Embryonic facial prominence (tissue), 1 donor: ENCODE measurements around the gene EDC3.
A peak's percentile ranks its signal among the peaks of the same experiment; 100 is the strongest.

Experiments used
- DNase-seq: peaks from one replicate; pipeline ENCODE4 v3.0.0-alpha.2; 2016; ENCODE audit errors: extremely low spot score

Gene EDC3

DNA sequence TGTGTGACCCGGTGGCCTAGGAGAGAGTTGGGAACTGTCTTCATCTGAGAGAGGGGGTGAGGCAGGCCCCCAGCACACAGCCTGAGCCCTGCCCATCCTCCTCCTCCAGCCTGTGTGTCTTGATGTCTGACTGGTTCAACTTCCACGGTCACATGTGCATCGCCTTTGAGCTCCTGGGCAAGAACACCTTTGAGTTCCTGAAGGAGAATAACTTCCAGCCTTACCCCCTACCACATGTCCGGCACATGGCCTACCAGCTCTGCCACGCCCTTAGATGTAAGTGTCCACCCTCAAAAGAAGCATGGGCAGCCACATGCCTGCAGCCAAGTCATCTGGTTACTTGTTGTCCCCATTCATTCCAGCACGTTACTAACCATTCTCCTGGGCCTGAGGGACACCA, 70.1 kb downstream of the EDC3 start:
- DNase-seq: no peak

DNA sequence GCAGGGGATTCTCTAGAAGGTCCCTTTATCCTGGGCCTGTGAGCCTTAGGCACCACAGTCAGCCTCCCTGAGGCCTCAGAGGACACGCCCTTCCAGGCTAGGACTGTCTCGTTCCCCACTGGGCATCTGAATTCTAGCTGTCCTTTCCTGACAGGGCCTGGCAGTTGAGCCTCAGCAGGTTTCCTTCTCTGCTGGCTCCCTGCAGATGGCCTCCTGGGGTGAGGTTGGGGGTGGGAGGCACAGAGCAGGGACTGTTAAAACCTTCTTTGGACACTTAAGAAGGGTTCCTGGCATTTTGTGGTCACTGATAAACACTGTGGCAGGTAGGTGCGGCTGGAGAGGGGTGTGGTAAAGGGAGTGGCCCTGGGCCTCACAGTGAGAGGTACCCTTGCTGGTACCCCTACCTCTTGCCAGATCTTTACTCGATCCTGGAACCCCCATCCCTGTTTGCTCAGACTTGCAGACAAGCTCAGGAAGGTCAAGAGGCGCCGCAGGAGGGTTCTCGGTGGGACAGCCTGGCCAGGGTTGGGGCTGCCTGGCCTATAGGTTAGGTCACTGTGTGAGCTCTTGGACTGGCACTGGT, 71.7 kb downstream of the EDC3 start:
- DNase-seq: no peak

DNA sequence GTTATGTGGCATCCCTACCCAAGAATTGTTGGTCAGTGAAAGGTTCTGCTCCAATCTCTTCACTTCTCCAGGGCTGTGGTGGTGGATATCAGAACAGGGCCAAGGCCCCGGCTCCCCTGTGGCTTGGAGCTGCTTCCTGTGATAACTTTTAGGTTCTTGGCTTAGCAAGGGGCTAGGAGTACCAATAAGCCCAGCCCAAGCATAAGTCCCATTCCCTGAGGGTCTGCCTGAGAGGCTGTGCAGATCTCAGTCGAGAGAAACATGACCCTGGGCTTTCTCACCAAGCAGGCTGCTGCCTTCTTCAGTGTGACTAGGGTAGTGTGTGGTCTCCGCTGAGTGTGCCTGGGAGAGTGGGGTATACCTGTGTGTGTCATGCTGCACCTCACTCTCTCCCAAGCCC, 73.1 kb downstream of the EDC3 start:
- no peak for DNase-seq

DNA sequence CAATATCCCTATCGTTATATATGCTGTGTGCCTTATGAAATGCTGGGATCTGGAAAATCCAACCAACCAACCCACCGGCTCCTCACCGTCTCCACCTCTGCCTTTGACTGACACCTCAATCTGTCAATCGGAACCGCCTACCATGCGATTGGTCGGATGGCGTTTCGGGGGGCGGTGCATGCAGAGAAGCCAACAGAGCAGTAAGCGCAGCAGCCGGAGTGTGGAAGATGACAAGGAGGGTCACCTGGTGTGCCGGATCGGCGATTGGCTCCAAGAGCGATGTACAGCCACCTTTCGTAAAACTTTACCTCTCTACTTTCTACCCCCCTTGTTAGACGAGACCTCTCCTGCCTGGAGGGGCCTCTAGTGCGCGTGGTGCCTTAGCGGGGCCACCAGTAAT, 73.9 kb downstream of the EDC3 start:
- no peak for DNase-seq

- DNase-seq: no peak
These were observed 74.3 kb downstream of the EDC3 start for GRCh38 chr15:74621546-74621920.

DNA sequence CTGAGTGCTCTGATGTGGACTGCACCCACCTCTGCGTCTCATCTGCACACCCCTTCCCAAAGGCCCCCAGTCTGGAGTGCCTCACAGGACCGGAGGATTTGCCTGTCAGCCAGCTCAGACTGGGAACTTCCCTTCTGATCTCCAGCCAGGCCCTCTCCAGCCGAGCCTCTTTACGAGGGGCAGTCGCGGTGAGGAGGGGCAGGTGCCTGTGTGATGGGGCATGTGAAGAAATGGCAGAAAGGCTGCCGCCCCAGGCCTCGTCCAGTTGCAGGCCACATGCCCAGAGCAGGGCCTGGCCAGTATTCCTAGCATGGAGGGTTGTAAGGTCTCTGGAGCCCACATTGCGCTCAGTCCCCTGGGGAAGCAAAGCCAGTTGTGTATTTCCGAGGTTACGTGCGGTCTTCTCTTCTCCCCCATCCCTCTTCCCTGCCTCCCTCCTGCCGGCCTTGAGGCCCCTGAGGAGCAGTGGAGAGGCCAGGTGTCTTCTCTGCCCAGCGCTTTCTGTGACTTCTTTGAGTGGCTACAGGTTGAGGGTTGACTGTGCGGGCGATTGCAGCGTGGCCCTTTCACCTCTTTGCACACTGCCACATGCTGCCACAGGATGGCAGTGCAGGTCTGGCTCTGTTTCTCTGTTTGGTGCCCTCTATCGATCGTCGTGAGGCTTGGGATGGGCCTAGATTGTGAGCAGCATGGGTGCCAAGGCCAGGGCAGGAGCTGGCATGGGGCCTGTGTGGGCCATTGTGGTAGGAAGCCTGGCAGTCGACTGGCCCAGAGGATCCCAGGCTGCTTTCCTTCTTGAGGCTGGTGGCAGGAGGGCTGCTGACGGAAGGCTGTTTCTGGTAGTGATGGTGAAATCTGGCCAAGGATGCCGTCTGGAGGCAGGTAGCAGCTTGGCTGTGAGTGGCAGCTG, 74.9 kb downstream of the EDC3 start:
- no peak for DNase-seq

GRCh38 chr15:74619916-74620635, 75.7 kb downstream of the EDC3 start:
- DNase-seq: no peak

GRCh38 chr15:74618841-74619596, 76.8 kb downstream of the EDC3 start:
- DNase-seq: no peak

DNA sequence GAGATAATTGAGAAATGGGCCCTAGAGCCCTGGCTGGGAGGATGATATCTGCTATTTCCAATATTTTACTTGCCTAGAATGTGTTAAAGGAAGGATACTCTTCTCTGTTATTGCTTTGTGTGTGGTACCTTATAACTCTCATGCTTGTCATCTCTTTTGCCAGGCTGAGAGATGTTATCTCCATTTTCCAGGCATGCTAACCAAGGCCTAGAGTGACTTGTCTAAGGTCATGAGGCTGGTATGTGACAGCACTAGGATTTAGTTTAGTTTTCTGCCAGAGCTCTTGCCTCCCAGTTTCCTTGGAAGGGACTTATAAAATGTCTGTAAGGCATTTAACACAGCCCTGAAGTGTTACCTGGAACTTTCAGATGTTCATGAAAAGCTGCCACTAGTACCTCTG, 78.8 kb downstream of the EDC3 start:
- DNase-seq: no peak

- DNase-seq: no peak
These were observed 79.4 kb downstream of the EDC3 start for GRCh38 chr15:74616366-74616939.

GRCh38 chr15:74615508-74616365, 80.1 kb downstream of the EDC3 start, which contains the start of gene CLK3:
CLK3 (plus strand) TSS chr15:74615836; CDS start chr15:74619197, 3,361 bp downstream.
- peak; percentile 88 for DNase-seq

- peak; percentile 55 for DNase-seq
These were observed 80.9 kb downstream of the EDC3 start for GRCh38 chr15:74614744-74615507.

- DNase-seq: no peak
These were observed 81.7 kb downstream of the EDC3 start for GRCh38 chr15:74613953-74614743.

DNA sequence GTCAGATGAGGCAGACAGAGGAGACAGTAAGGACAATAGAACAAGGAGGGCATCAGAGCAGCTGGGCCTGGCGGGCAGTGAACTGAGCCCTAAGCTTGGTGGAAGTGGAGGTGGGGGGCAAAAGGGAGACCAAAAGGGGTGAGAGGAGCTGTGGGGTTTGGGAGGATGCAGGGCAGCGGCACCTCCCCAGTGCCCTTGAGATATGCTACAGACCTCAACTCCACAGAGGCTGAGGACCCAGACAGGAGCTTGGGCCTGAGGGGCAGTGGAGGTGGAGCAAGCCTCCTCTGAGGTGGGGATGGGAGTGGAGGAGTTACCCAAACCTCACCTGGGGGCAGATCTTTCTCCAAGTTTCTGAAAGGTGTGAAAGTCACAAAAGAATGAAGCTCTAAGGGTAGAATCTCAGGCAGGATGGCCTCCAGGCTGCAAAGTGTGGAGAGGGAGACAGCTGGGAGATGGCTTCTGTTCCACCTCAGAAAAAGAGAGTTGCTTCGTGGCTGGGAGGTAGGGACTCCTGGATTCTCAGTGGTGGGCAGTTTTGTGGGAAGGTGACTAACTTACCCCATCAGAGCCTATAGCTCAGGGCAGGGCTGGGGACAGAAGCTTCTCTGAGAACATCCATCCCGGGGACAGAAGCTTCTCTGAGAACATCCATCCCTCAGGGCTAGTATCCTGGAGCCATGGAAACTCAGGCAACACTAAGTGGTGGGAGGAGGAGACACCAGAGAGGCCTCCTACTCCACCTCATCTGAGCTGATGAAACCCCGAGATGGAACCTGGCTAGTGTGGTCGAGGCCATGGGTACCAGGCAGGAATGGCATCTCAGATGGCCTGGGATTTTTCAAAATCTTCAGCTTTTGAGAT, 82.5 kb downstream of the EDC3 start:
- no peak for DNase-seq

DNA sequence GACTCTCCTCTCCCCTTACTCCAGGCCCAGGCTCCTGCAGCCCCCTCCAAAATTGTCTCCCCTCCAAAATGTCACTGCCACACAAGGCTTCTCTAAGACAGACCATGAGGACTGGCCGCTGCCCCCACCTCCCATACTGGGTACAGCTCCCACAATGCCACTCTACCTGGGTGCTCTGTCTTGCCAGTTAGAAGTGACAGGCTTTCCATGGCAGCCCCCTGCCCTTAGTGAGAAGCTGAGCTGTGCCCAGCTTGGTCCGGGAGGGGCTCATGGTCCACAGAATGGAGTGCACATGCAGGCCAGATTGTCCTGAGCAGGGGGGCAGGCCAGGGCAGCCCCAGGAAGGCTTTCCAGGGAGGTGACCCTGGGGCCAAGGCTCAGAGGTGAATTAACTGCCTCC, 83.1 kb downstream of the EDC3 start:
- DNase-seq: no peak

- DNase-seq: no peak
These were observed 84.0 kb downstream of the EDC3 start for GRCh38 chr15:74611834-74612233.

DNA sequence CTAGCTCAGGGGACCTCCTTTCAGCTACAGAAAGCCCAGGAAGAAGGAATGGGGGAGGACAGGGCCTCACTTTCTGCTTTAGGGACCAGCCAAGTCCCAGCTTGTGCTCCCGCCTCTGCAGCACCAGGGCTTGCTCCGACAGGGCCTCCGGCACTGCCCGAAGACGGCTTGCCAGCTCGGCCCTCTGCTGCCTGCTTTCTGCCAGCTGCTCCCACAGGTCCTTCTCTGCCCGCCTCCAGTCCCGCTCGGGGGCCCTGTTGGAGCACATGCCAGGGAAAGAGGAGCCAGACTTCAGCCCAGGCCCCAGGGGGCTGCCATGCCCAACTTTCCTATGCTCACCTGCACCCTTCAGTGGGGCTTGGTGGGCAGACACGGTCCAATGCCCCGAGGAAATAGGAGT, 84.5 kb downstream of the EDC3 start:
- DNase-seq: no peak
